ENCODE data around the gene EIF3I.

DNA sequence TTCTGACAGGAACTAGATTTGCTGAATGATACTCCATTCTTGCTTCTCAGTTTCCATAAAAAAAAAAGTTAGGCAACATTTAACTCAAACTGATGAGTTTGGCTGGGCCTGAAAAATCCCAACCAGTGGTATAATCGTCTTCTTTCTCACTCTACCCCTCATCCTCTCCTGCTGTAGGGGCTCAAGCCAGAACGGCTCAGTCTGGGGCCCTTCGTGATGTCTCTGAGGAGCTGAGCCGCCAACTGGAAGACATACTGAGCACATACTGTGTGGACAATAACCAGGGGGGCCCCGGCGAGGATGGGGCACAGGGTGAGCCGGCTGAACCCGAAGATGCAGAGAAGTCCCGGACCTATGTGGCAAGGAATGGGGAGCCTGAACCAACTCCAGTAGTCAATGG is 41.1 kb upstream of the EIF3I start:
- TF ChIP-seq, protein P1, sequence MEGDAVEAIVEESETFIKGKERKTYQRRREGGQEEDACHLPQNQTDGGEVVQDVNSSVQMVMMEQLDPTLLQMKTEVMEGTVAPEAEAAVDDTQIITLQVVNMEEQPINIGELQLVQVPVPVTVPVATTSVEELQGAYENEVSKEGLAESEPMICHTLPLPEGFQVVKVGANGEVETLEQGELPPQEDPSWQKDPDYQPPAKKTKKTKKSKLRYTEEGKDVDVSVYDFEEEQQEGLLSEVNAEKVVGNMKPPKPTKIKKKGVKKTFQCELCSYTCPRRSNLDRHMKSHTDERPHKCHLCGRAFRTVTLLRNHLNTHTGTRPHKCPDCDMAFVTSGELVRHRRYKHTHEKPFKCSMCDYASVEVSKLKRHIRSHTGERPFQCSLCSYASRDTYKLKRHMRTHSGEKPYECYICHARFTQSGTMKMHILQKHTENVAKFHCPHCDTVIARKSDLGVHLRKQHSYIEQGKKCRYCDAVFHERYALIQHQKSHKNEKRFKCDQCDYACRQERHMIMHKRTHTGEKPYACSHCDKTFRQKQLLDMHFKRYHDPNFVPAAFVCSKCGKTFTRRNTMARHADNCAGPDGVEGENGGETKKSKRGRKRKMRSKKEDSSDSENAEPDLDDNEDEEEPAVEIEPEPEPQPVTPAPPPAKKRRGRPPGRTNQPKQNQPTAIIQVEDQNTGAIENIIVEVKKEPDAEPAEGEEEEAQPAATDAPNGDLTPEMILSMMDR (conservative IDR thresholded peaks at IDR 0.05 in 1 of 2, IDR thresholded peaks at IDR 0.05 in 1 of 2; ENCODE audit: extremely low read depth in 1 of 2, insufficient read depth in 1 of 2, low read depth in 1 of 2, low read length in 2 of 2) = no peak
- no peak for TF ChIP-seq EZH2 (IDR thresholded peaks at IDR 0.05; ENCODE audit: borderline replicate concordance, low read length)

Measured in mammary epithelial cell (primary cell).